ENCODE data around the gene MVK. TPM values are rescaled to one million over a fixed set of nuclear protein-coding genes. Genes with fewer than 3 reads are reported as not detected.

The MVK gene
- polyA plus RNA-seq, 1 experiment = 4.7 TPM

DNA sequence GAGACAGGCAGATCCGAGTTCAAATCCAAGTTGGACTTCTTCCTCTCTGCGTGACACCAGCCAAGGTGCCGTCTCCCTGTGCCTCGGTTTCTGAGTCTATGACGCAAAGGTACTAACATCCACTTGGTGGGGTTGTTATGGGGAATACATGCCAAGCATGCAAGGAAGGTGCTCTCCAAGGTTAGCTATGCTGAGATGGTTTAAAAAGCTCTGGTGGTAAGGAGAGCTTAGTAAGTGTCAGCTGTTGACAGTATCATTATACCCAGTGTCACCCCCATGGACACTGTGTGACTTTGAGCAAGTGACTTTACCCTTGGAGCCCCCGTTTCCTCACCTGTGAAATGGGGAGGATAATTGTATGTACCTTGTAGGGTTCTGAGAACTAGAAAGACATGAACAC lies 22.5 kb upstream of the MVK start:
- Histone ChIP-seq H3K9me3 (ENCODE audit: control insufficient read depth, insufficient read depth, low read length) (no peaks in the 10 kb centered on the region; the same call in 1 of the 2 replicates), H3K4me3 (ENCODE audit: low read depth, low read length) (no peak overlapping the region), H3K27me3 (ENCODE audit: control insufficient read depth, insufficient read depth, low read length) (peaks cover 44% of the 10 kb centered on the region), H3K27ac (ENCODE audit: low read depth, low read length) (no peak overlapping the region)
- TF ChIP-seq, protein P1, sequence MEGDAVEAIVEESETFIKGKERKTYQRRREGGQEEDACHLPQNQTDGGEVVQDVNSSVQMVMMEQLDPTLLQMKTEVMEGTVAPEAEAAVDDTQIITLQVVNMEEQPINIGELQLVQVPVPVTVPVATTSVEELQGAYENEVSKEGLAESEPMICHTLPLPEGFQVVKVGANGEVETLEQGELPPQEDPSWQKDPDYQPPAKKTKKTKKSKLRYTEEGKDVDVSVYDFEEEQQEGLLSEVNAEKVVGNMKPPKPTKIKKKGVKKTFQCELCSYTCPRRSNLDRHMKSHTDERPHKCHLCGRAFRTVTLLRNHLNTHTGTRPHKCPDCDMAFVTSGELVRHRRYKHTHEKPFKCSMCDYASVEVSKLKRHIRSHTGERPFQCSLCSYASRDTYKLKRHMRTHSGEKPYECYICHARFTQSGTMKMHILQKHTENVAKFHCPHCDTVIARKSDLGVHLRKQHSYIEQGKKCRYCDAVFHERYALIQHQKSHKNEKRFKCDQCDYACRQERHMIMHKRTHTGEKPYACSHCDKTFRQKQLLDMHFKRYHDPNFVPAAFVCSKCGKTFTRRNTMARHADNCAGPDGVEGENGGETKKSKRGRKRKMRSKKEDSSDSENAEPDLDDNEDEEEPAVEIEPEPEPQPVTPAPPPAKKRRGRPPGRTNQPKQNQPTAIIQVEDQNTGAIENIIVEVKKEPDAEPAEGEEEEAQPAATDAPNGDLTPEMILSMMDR (IDR thresholded peaks at IDR 0.05; ENCODE audit: low read depth, low read length) = no peak
- CTCF ChIA-PET = interaction anchor here (0.8 kb wide), 1 partner anchor 224 kb away, joined by 3 read pairs; no protein-coding TSS in a partner anchor
- no peak for DNase-seq (ENCODE audit: low read depth, low spot score)
- POLR2A ChIA-PET = no interaction called here

DNA sequence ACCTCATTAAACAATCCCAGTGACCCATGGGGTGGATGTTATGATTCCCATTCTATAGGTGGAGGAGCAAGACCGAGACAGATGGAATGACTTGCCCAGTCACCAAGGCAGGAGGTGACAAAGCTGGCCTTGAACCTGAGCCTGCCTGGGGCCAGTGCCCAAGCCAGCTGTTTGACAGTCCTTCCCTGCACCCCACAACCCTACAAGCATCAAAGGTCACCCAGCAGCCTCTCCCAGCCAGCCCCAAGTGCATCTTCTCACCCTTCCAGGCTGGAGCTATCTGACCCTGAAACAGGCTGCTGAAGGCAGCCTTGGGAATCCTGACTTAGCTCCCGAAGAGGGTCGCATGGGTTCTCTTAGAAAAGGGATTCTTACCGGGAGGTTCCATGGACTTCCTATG lies 20.6 kb upstream of the MVK start:
- no peak for DNase-seq (ENCODE audit: low read depth, low spot score)
- TF ChIP-seq, protein P1 (IDR thresholded peaks at IDR 0.05; ENCODE audit: low read depth, low read length) = no peak
- ChIA-PET CTCF (interaction anchor here (0.6 to 1.6 kb wide), 3 partner anchors 34 to 336 kb away, joined by 4 to 7 read pairs (median 6); no protein-coding TSS in a partner anchor), POLR2A (no interaction called here)
- Histone ChIP-seq H3K27ac (ENCODE audit: low read depth, low read length) (no peak overlapping the region), H3K27me3 (ENCODE audit: control insufficient read depth, insufficient read depth, low read length) (peaks cover 44% of the 10 kb centered on the region), H3K9me3 (ENCODE audit: control insufficient read depth, insufficient read depth, low read length) (no peaks in the 10 kb centered on the region), H3K4me3 (ENCODE audit: low read depth, low read length) (no peak overlapping the region)

DNA sequence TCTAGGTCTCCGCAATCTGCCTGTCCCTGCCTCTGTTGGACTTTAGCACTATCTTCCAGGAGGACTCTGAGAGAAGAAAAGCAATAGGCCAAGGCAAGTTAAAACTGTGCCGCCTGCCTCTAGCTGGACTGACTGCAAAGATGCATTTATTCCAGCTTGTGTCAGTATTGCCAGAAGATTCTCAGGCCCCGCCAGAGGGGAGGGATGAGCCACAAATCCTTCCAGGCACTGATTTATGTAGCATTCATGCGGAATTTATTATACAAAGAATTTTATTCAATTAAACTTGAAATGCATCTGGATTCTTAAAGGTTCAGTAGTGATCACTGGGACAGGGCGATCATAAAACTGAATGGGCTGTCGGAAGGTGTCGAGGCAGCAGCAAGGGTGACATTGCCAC lies 20.1 kb upstream of the MVK start:
- no peak overlapping the region for H3K4me3 ChIP-seq (ENCODE audit: low read depth, low read length)
- DNase-seq (ENCODE audit: low read depth, low spot score) = no peak
- no peaks in the 10 kb centered on the region for H3K9me3 ChIP-seq (ENCODE audit: control insufficient read depth, insufficient read depth, low read length)
- CTCF ChIA-PET = interaction anchor here (1.1 kb wide), 1 partner anchor 222 kb away, joined by 6 read pairs; no protein-coding TSS in a partner anchor
- TF ChIP-seq, protein P1 (IDR thresholded peaks at IDR 0.05; ENCODE audit: low read depth, low read length) = no peak
- peaks cover 41% of the 10 kb centered on the region for H3K27me3 ChIP-seq (ENCODE audit: control insufficient read depth, insufficient read depth, low read length)
- no peak overlapping the region for H3K27ac ChIP-seq (ENCODE audit: low read depth, low read length)
- POLR2A ChIA-PET = no interaction called here

DNA sequence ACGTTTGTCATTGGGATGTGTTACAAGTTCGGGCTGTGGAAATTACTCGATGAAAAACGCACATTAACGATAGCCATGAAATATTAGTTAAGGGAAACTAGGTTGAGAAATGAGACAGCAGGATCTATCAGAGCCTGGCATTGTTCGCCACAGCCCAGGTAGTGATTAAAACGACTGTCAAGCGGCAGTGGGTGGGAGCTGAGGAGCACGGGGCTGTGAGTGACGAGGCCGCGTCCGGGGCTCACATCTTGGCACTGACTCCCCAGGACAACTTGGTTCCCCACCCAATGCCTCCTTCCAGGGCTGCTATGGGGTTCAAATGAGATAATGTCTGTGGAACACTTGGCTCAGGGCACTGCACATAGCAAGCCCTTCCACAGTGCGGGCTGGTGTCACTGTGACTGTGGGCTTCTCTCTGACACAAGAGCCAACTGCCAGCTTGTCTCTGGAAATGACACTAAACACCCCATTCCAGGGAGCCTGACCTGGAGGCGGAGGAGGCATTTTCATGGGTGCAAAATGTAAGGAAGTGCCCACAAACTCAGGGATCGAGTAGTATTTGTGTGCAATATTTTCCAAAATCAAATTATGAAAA lies 19.6 kb upstream of the MVK start:
- TF ChIP-seq, protein P1 (IDR thresholded peaks at IDR 0.05; ENCODE audit: low read depth, low read length) = no peak
- ChIA-PET POLR2A (no interaction called here), CTCF (no interaction called here)
- Histone ChIP-seq H3K27ac (ENCODE audit: low read depth, low read length) (no peak overlapping the region), H3K27me3 (ENCODE audit: control insufficient read depth, insufficient read depth, low read length) (peaks cover 37% of the 10 kb centered on the region), H3K9me3 (ENCODE audit: control insufficient read depth, insufficient read depth, low read length) (no peaks in the 10 kb centered on the region), H3K4me3 (ENCODE audit: low read depth, low read length) (no peak overlapping the region)
- no peak for DNase-seq (ENCODE audit: low read depth, low spot score)

DNA sequence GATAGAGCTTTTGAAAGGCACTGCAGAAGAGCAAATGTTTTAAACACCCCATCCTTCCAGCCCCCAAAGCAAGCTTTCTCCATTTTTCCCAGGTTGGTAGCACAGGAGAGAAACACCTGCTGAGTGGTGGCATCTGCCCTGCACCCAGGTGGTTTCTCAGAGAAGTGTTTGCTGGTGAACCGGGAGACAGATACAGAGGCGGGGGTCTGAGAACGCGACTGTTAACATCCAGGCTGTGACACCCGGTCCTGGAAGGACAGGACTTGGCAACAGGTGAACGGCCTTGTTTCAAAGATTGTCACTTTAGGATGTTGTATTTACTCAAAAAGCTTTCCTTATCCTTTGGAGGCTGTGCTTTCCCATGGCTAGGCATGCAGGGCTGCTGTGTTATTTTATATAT lies 18.8 kb upstream of the MVK start:
- no peak for DNase-seq (ENCODE audit: low read depth, low spot score)
- POLR2A ChIA-PET = interaction anchor here (0.6 to 0.7 kb wide), 2 partner anchors 15 to 32 kb away, joined by 9 read pairs; no protein-coding TSS in a partner anchor
- Histone ChIP-seq H3K27me3 (ENCODE audit: control insufficient read depth, insufficient read depth, low read length) (peaks cover 33% of the 10 kb centered on the region), H3K27ac (ENCODE audit: low read depth, low read length) (no peak overlapping the region), H3K9me3 (ENCODE audit: control insufficient read depth, insufficient read depth, low read length) (no peaks in the 10 kb centered on the region), H3K4me3 (ENCODE audit: low read depth, low read length) (no peak overlapping the region)
- TF ChIP-seq, protein P1 (IDR thresholded peaks at IDR 0.05; ENCODE audit: low read depth, low read length) = no peak
- CTCF ChIA-PET = interaction anchor here (0.6 kb wide), 1 partner anchor 40 kb away, joined by 5 read pairs; no protein-coding TSS in a partner anchor
